Neuron (in vitro differentiated cells): ENCODE results near the gene RANBP17.

Source experiments
- H2AFZ ChIP-seq: one replicate; pipeline ENCODE4 v1.6.1; 2013; ENCODE audit warnings: low read depth, mild to moderate bottlenecking, inconsistent platforms, low read length, moderate library complexity
- H3K27me3 ChIP-seq: one replicate; pipeline ENCODE4 v1.6.1; 2013; ENCODE audit warnings: low read length; ENCODE audit not compliant: insufficient read depth
- H3K36me3 ChIP-seq: one replicate; pipeline ENCODE4 v1.6.1; 2013; ENCODE audit warnings: low read length; ENCODE audit not compliant: insufficient read depth
- H3K4me1 ChIP-seq: one replicate; pipeline ENCODE4 v1.6.1; 2013; ENCODE audit warnings: low read length; ENCODE audit not compliant: insufficient read depth
- H3K4me3 ChIP-seq: 2 replicates; pipeline ENCODE4 v1.5.1; 2013; ENCODE audit warnings: mild to moderate bottlenecking, low read length, moderate library complexity
- H3K9me3 ChIP-seq: one replicate; pipeline ENCODE4 v1.6.1; 2013; ENCODE audit warnings: low read length

RANBP17 gene

GRCh38 chr5:171092194-171092593 is 230.4 kb downstream of the RANBP17 start:
- Histone ChIP-seq H3K9me3 (no peaks in the 10 kb centered on the region), H3K27me3 (no peaks in the 10 kb centered on the region), H2AFZ (no peak overlapping the region), H3K36me3 (no peaks in the 10 kb centered on the region), H3K4me1 (peaks cover 4% of the 10 kb centered on the region), H3K4me3 (no peak overlapping the region)

- peaks cover 4% of the 10 kb centered on the region for H3K4me1 ChIP-seq
- H3K9me3 ChIP-seq, result no peaks in the 10 kb centered on the region
- H3K27me3 ChIP-seq, result no peaks in the 10 kb centered on the region
- no peaks in the 10 kb centered on the region for H3K36me3 ChIP-seq
- H3K4me3 ChIP-seq, result no peak overlapping the region
- no peak overlapping the region for H2AFZ ChIP-seq
Observed at GRCh38 chr5:171093598-171093997, 231.8 kb downstream of the RANBP17 start.

- H3K4me3 ChIP-seq, result no peak overlapping the region
- H2AFZ ChIP-seq, result no peak overlapping the region
- H3K36me3 ChIP-seq, result no peaks in the 10 kb centered on the region
- H3K27me3 ChIP-seq, result no peaks in the 10 kb centered on the region
- H3K9me3 ChIP-seq, result no peaks in the 10 kb centered on the region
- H3K4me1 ChIP-seq, result peaks cover 4% of the 10 kb centered on the region
Observed at GRCh38 chr5:171094356-171094755, 232.5 kb downstream of the RANBP17 start.

- H3K9me3 ChIP-seq, result peaks cover 2% of the 10 kb centered on the region
- H3K27me3 ChIP-seq, result no peaks in the 10 kb centered on the region
- no peak overlapping the region for H2AFZ ChIP-seq
- H3K4me3 ChIP-seq, result no peak overlapping the region
- H3K4me1 ChIP-seq, result no peaks in the 10 kb centered on the region
- no peaks in the 10 kb centered on the region for H3K36me3 ChIP-seq
Observed at GRCh38 chr5:171102877-171103610, 241.2 kb downstream of the RANBP17 start.

GRCh38 chr5:171107669-171108068 is 245.9 kb downstream of the RANBP17 start:
- no peak overlapping the region for H2AFZ ChIP-seq
- H3K36me3 ChIP-seq, result no peaks in the 10 kb centered on the region
- no peaks in the 10 kb centered on the region for H3K27me3 ChIP-seq
- H3K9me3 ChIP-seq, result peaks cover 2% of the 10 kb centered on the region
- H3K4me1 ChIP-seq, result no peaks in the 10 kb centered on the region
- H3K4me3 ChIP-seq, result no peak overlapping the region

- Histone ChIP-seq H3K4me3 (no peak overlapping the region), H3K36me3 (no peaks in the 10 kb centered on the region), H3K9me3 (peaks cover 2% of the 10 kb centered on the region), H3K4me1 (no peaks in the 10 kb centered on the region), H3K27me3 (no peaks in the 10 kb centered on the region), H2AFZ (no peak overlapping the region)
Observed at GRCh38 chr5:171115519-171115918, 253.7 kb downstream of the RANBP17 start.

- H2AFZ ChIP-seq, result no peak overlapping the region
- no peaks in the 10 kb centered on the region for H3K4me1 ChIP-seq
- H3K4me3 ChIP-seq, result no peak overlapping the region
- H3K9me3 ChIP-seq, result peaks cover 2% of the 10 kb centered on the region
- no peaks in the 10 kb centered on the region for H3K27me3 ChIP-seq
- no peaks in the 10 kb centered on the region for H3K36me3 ChIP-seq
Observed at GRCh38 chr5:171116719-171117118, 254.9 kb downstream of the RANBP17 start.

GRCh38 chr5:171120986-171121622 is 259.3 kb downstream of the RANBP17 start:
- no peak overlapping the region for H3K4me3 ChIP-seq
- H3K4me1 ChIP-seq, result no peaks in the 10 kb centered on the region

GRCh38 chr5:171121638-171122037 is 259.8 kb downstream of the RANBP17 start:
- Histone ChIP-seq H3K9me3 (peaks cover 4% of the 10 kb centered on the region), H3K4me1 (no peaks in the 10 kb centered on the region), H3K4me3 (no peak overlapping the region), H3K27me3 (no peaks in the 10 kb centered on the region), H2AFZ (no peak overlapping the region), H3K36me3 (no peaks in the 10 kb centered on the region)

More at GRCh38 chr5:171120986-171121622, 259.3 kb downstream of the RANBP17 start:
- no peaks in the 10 kb centered on the region for H3K36me3 ChIP-seq
- H2AFZ ChIP-seq, result no peak overlapping the region
- peaks cover 4% of the 10 kb centered on the region for H3K9me3 ChIP-seq
- no peaks in the 10 kb centered on the region for H3K27me3 ChIP-seq

GRCh38 chr5:171122372-171122771 is 260.6 kb downstream of the RANBP17 start:
- no peaks in the 10 kb centered on the region for H3K4me1 ChIP-seq
- H3K4me3 ChIP-seq, result no peak overlapping the region

GRCh38 chr5:171123417-171123816 is 261.6 kb downstream of the RANBP17 start:
- H3K9me3 ChIP-seq, result peaks cover 4% of the 10 kb centered on the region
- no peaks in the 10 kb centered on the region for H3K36me3 ChIP-seq
- no peaks in the 10 kb centered on the region for H3K27me3 ChIP-seq
- no peak overlapping the region for H3K4me3 ChIP-seq
- no peaks in the 10 kb centered on the region for H3K4me1 ChIP-seq
- H2AFZ ChIP-seq, result no peak overlapping the region

More at GRCh38 chr5:171122372-171122771, 260.6 kb downstream of the RANBP17 start:
- no peaks in the 10 kb centered on the region for H3K36me3 ChIP-seq
- no peak overlapping the region for H2AFZ ChIP-seq
- peaks cover 4% of the 10 kb centered on the region for H3K9me3 ChIP-seq
- H3K27me3 ChIP-seq, result no peaks in the 10 kb centered on the region

GRCh38 chr5:171127314-171127713 is 265.5 kb downstream of the RANBP17 start:
- Histone ChIP-seq H3K4me3 (no peak overlapping the region), H2AFZ (no peak overlapping the region), H3K4me1 (no peaks in the 10 kb centered on the region), H3K27me3 (no peaks in the 10 kb centered on the region), H3K9me3 (peaks cover 2% of the 10 kb centered on the region), H3K36me3 (no peaks in the 10 kb centered on the region)

GRCh38 chr5:171128136-171128535 is 266.3 kb downstream of the RANBP17 start:
- Histone ChIP-seq H2AFZ (no peak overlapping the region), H3K27me3 (no peaks in the 10 kb centered on the region), H3K4me3 (no peak overlapping the region), H3K36me3 (no peaks in the 10 kb centered on the region), H3K9me3 (peaks cover 1% of the 10 kb centered on the region), H3K4me1 (no peaks in the 10 kb centered on the region)
